GM12878 (cell line): ENCODE measurements around the gene LENG1. TPM values are rescaled to one million over a fixed set of nuclear protein-coding genes. Genes with fewer than 3 reads are reported as not detected.

ENCODE experiments used
- ATAC-seq: fragments of 200-7000 bp; cut with Tn5 transposase; 3 replicates; pipeline ENCODE4 v1.9.1; 2020; ENCODE audit warnings: mild to moderate bottlenecking, moderate library complexity
- BruUV-seq: library from RNA; stranded (reverse); fragments of 400-500 nt; replicated peaks from 2 replicates; lab custom pipeline; 2021; lab: Mats Ljungman, UMichigan
- CTCF ChIA-PET: fragments of 300-600 bp; sonication (Branson Sonifier 250); formaldehyde crosslinking; extraction: SDS; loops from one replicate; lab custom pipeline; 2021; ENCODE audit warnings: inconsistent platforms; lab: Yijun Ruan, JAX
- POLR2A ChIA-PET: fragments of 350-600 bp; formaldehyde crosslinking; extraction: SDS; loops from one replicate; lab custom pipeline; 2021; ENCODE audit warnings: inconsistent platforms; lab: Charles Lee
- RAD21 ChIA-PET: fragments of 300-600 bp; sonication (Branson Sonifier 250); formaldehyde crosslinking; loops from one replicate; lab custom pipeline; 2023; ENCODE audit warnings: antibody characterized with exemption; ENCODE audit not compliant: unreplicated experiment; lab: Charles Lee
- SMC1A ChIA-PET: fragments of 300-600 bp; sonication (Branson Sonifier 250); formaldehyde crosslinking; loops from one replicate; lab custom pipeline; 2023; ENCODE audit not compliant: unreplicated experiment, uncharacterized antibody; lab: Charles Lee
- DNase-seq: peaks from one replicate; pipeline ENCODE4 v3.0.0-alpha.2; 2011; ENCODE audit warnings: low read depth, low spot score
- FAIRE-seq: peaks from 3 replicates; lab custom pipeline; 2011; peaks lifted over from hg19 to GRCh38; lab: Jason Lieb, UNC
- H2AFZ ChIP-seq: 2 replicates; pipeline ENCODE4 v1.6.0; 2011; ENCODE audit warnings: low read depth, low read length, control low read depth; ENCODE audit not compliant: control insufficient read depth
- H3K27ac ChIP-seq: 2 replicates; pipeline ENCODE4 v1.5.1; 2011; ENCODE audit warnings: control low read depth; ENCODE audit not compliant: control insufficient read depth, insufficient read depth
- H3K27me3 ChIP-seq, 2 experiments: replicated peaks in 1 of 2; 2 replicates each; pipeline versions ENCODE4 v1.6.0 to v1.6.1; 2011; ENCODE audit warnings: low read length in 1 of 2; ENCODE audit not compliant: control insufficient read depth in 2 of 2, insufficient read depth in 2 of 2
- H3K36me3 ChIP-seq, 2 experiments: 2 replicates each; pipeline ENCODE4 v1.5.1; 2011; ENCODE audit warnings: low read length in 1 of 2; ENCODE audit not compliant: control insufficient read depth in 2 of 2, insufficient read depth in 2 of 2
- H3K4me1 ChIP-seq: 2 replicates; pipeline ENCODE4 v1.6.1; 2011; ENCODE audit warnings: mild to moderate bottlenecking, low read length, moderate library complexity, mixed read lengths; ENCODE audit not compliant: control insufficient read depth, insufficient read depth
- H3K4me2 ChIP-seq: 2 replicates; pipeline ENCODE4 v1.6.0; 2011; ENCODE audit warnings: control low read depth; ENCODE audit not compliant: control insufficient read depth, insufficient read depth
- H3K4me3 ChIP-seq: fragments of 200-600 bp; sonication (generic); 2 replicates; pipeline ENCODE4 v1.5.1; 2016
- H3K79me2 ChIP-seq: 2 replicates; pipeline ENCODE4 v1.6.0; 2011; ENCODE audit warnings: low read length; ENCODE audit not compliant: control insufficient read depth, insufficient read depth
- H3K9ac ChIP-seq: 2 replicates; pipeline ENCODE4 v1.8.0; 2011; ENCODE audit warnings: low read length, control low read depth, mixed read lengths; ENCODE audit not compliant: control insufficient read depth, insufficient read depth
- H3K9me3 ChIP-seq: replicated peaks from 3 replicates; pipeline ENCODE4 v1.5.1; 2011; ENCODE audit warnings: mild to moderate bottlenecking, low read length; ENCODE audit not compliant: control insufficient read depth, insufficient read depth
- H4K20me1 ChIP-seq: 2 replicates; pipeline ENCODE4 v1.6.0; 2011; ENCODE audit not compliant: control insufficient read depth, insufficient read depth
- ETV6 ChIP-seq, 2 experiments: fragments of 450-650 bp in 1 of 2; IDR thresholded peaks in 1 of 2; conservative IDR thresholded peaks in 1 of 2; 2 replicates each; pipeline ENCODE4 v1.6.1; 2014; ENCODE audit warnings: antibody characterized with exemption in 1 of 2, borderline replicate concordance in 1 of 2, low read depth in 1 of 2, mild to moderate bottlenecking in 1 of 2, moderate library complexity in 1 of 2
- GATAD2B ChIP-seq: fragments of 450-650 bp; conservative IDR thresholded peaks from 2 replicates; pipeline ENCODE4 v1.6.1; 2017; ENCODE audit warnings: low read depth, mild to moderate bottlenecking, moderate library complexity
- MYB ChIP-seq: fragments of 150-350 bp; IDR thresholded peaks from 2 replicates; pipeline ENCODE4 v1.6.1; 2014; ENCODE audit warnings: mild to moderate bottlenecking, low read depth, low read length, borderline replicate concordance
- SIX5 ChIP-seq: IDR thresholded peaks from 2 replicates; pipeline ENCODE4 v1.6.1; 2011; ENCODE audit warnings: mild to moderate bottlenecking, low read depth, low read length, moderate library complexity; ENCODE audit not compliant: severe bottlenecking
- STAT3 ChIP-seq: IDR thresholded peaks from 2 replicates; pipeline ENCODE4 v1.6.1; 2011; ENCODE audit warnings: low read depth, low read length, improper control_type of control experiment
- ZBTB11 ChIP-seq: fragments of 450-650 bp; formaldehyde crosslinking; IDR thresholded peaks from 2 replicates; pipeline ENCODE4 v1.5.0; 2022; ENCODE audit warnings: mild to moderate bottlenecking, missing genetic modification characterization
- WGBS: methylation state at CpG from one replicate; pipeline ENCODE4 v1.1.6; 2016; ENCODE audit warnings: low lambda C conversion rate; ENCODE audit not compliant: insufficient replicate concordance, insufficient coverage; ENCODE audit errors: missing lambda C conversion rate; 5-methylcytosine and 5-hydroxymethylcytosine counted together
- in situ Hi-C: fragments of 300-500 bp; cut with MboI; formaldehyde crosslinking; loops from 9 replicates; pipeline ENCODE4 v1.14.3; 2018; ENCODE audit warnings: mixed read lengths
- intact Hi-C: fragments of 100-400 bp; cut with micrococcal nuclease; formaldehyde crosslinking; loops from one replicate; pipeline ENCODE4 v1.14.2; 2022; ENCODE audit not compliant: unreplicated experiment
- polyA plus RNA-seq, 11 experiments: library from polyadenylated mRNA; depleted of rRNA in 4 of 11; unstranded in 6 of 11; stranded (reverse) in 5 of 11; fragments of >200 nt; fragmentation: Nextera tagmentation in 4 of 11; fragmentation: Illumina TruSeq in 1 of 11; extraction: Ambion mirVana in 4 of 11; extraction: Trizol in 1 of 11; gene quantifications; 1 replicate in 1 of 11; 2 replicates in 10 of 11; pipeline versions ENCODE4 v1.2.1 to v1.2.3, GENCODE V29; 2011 to 2016; ENCODE audit warnings: inconsistent platforms in 2 of 11, missing spikeins in 2 of 11, low read depth in 1 of 11
- total RNA-seq, 4 experiments: library from RNA; depleted of rRNA in 3 of 4; stranded (reverse); fragments of >200 nt in 3 of 4; fragmentation: Illumina TruSeq in 1 of 4; extraction: Trizol in 1 of 4; gene quantifications; 2 replicates each; pipeline versions ENCODE4 v1.2.1 to v1.2.3, GENCODE V29; 2013 to 2021
- TF ChIP-seq, protein P1 (sequence below): IDR thresholded peaks from 2 replicates; pipeline ENCODE4 v1.6.1; 2012; ENCODE audit warnings: low read length, inconsistent platforms
- TF ChIP-seq, protein P2 (sequence below): fragments of 450-650 bp; formaldehyde crosslinking; IDR thresholded peaks from 2 replicates; pipeline ENCODE4 v1.4.0; 2022; ENCODE audit warnings: mild to moderate bottlenecking, moderate library complexity

LENG1 gene
- total and polyA plus RNA-seq, 10 of the 15 experiments (the other 5 are each of a cell fraction or from before 2014, with no cell fraction given), result 0.21 to 10.8 (median 5.8) TPM

DNA sequence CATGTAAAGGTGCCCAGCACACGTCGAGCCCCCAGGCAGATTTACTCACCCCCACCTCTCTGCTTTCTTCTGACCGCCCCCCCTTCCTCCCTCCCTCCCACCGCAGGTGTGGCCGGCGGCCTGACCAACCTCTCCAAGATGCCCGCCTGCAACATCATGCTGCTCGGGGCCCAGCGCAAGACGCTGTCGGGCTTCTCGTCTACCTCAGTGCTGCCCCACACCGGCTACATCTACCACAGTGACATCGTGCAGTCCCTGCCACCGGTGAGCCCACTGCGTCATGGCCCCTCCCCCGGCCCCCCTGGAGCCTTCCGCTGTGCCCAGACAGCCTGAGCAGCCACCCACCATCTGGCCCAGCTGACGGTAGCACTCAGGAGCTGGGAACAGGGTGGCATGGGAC lies 35.1 kb downstream of the LENG1 start:
- SMC1A ChIA-PET, result no interaction called here
- Histone ChIP-seq H3K4me3 (no peak overlapping the region), H4K20me1 (no peaks in the 10 kb centered on the region), H3K9me3 (no peaks in the 10 kb centered on the region), H3K36me3 (peaks cover 8 to 31% of the 10 kb centered on the region in 2 experiments), H3K79me2 (no peaks in the 10 kb centered on the region), H3K9ac (no peak overlapping the region), H2AFZ (no peak overlapping the region), H3K27ac (no peak overlapping the region), H3K4me1 (no peaks in the 10 kb centered on the region), H3K27me3 (no peaks in the 10 kb centered on the region), H3K4me2 (no peak overlapping the region)
- ATAC-seq (no peak), FAIRE-seq (no peak), DNase-seq (no peak)
- BruUV-seq, result no TSS peak
- RAD21 ChIA-PET, result no interaction called here
- in situ Hi-C loops (no loop called here), intact Hi-C loops (no loop called here)
- CTCF ChIA-PET, result interaction anchor here (0.6 kb wide), 1 partner anchor 93 kb away, joined by 3 read pairs; no protein-coding TSS in a partner anchor
- 96% methylated on average over 13 of the region's 19 CpGs for WGBS
- TF ChIP-seq, protein P1, sequence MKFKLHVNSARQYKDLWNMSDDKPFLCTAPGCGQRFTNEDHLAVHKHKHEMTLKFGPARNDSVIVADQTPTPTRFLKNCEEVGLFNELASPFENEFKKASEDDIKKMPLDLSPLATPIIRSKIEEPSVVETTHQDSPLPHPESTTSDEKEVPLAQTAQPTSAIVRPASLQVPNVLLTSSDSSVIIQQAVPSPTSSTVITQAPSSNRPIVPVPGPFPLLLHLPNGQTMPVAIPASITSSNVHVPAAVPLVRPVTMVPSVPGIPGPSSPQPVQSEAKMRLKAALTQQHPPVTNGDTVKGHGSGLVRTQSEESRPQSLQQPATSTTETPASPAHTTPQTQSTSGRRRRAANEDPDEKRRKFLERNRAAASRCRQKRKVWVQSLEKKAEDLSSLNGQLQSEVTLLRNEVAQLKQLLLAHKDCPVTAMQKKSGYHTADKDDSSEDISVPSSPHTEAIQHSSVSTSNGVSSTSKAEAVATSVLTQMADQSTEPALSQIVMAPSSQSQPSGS, result no peak
- TF ChIP-seq GATAD2B (no peak), MYB (no peak)
- POLR2A ChIA-PET, result interaction anchor here (1.2 kb wide), 1 partner anchor 13 kb away, joined by 5 read pairs; no protein-coding TSS in a partner anchor

- no peak overlapping the region for H3K27ac ChIP-seq
- intact Hi-C loops, result no loop called here
- H3K4me2 ChIP-seq, result no peak overlapping the region
- BruUV-seq, result no TSS peak
- H3K9me3 ChIP-seq, result no peaks in the 10 kb centered on the region
- H3K36me3 ChIP-seq, result peaks cover 9 to 25% of the 10 kb centered on the region in 2 experiments
- 98% methylated on average over 17 of the region's 17 CpGs for WGBS
- no peak overlapping the region for H2AFZ ChIP-seq
- no peak overlapping the region for H3K4me3 ChIP-seq
- no peaks in the 10 kb centered on the region for H3K27me3 ChIP-seq
- H3K79me2 ChIP-seq, result no peaks in the 10 kb centered on the region
- in situ Hi-C loops, result no loop called here
- FAIRE-seq, result no peak
- ChIA-PET POLR2A (interaction anchor here (0.8 kb wide), 1 partner anchor 13 kb away, joined by 4 read pairs; no protein-coding TSS in a partner anchor), CTCF (no interaction called here), SMC1A (no interaction called here), RAD21 (no interaction called here)
- H3K9ac ChIP-seq, result no peak overlapping the region
- no peak for ATAC-seq
- no peaks in the 10 kb centered on the region for H3K4me1 ChIP-seq
- H4K20me1 ChIP-seq, result no peaks in the 10 kb centered on the region
- no peak for DNase-seq
- TF ChIP-seq ETV6 (conservative IDR thresholded peaks at IDR 0.05 in 1 of 2, IDR thresholded peaks at IDR 0.05 in 1 of 2; ENCODE audit: borderline replicate concordance in 1 of 2, low read depth in 1 of 2) (no peak), ZBTB11 (no peak), SIX5 (no peak), STAT3 (no peak)
- TF ChIP-seq, protein P2, sequence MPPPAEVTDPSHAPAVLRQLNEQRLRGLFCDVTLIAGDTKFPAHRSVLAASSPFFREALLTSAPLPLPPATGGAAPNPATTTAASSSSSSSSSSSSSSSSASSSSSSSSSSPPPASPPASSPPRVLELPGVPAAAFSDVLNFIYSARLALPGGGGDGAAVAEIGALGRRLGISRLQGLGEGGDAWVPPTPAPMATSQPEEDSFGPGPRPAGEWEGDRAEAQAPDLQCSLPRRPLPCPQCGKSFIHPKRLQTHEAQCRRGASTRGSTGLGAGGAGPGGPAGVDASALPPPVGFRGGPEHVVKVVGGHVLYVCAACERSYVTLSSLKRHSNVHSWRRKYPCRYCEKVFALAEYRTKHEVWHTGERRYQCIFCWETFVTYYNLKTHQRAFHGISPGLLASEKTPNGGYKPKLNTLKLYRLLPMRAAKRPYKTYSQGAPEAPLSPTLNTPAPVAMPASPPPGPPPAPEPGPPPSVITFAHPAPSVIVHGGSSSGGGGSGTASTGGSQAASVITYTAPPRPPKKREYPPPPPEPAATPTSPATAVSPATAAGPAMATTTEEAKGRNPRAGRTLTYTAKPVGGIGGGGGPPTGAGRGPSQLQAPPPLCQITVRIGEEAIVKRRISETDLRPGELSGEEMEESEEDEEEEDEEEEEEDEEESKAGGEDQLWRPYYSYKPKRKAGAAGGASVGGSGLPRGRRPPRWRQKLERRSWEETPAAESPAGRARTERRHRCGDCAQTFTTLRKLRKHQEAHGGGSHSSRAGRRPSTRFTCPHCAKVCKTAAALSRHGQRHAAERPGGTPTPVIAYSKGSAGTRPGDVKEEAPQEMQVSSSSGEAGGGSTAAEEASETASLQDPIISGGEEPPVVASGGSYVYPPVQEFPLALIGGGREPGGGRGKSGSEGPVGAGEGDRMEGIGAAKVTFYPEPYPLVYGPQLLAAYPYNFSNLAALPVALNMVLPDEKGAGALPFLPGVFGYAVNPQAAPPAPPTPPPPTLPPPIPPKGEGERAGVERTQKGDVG (CRISPR knock-in tag), result no peak
These were observed 35.8 kb downstream of the LENG1 start for GRCh38 chr19:54123682-54124081.
